Activated CD8-positive, alpha-beta memory T cell treated with anti-CD3 and anti-CD28 coated beads, Interleukin-2, amount 50 U/mL, for 1 hour (primary cell): Measurements from ENCODE around the gene ZNF248.
"Not testable (repeated sequence)": the region's sequence is repeated elsewhere in the genome, so short reads cannot be mapped to it uniquely, and the experiment has no call there.

Experiments
- DNase-seq: peaks from one replicate; pipeline ENCODE4 v3.0.0-alpha.2; 2020; ENCODE audit errors: extremely low read depth

The ZNF248 gene

GRCh38 chr10:37857287-37858211 is at the start of gene ZNF248:
TSS of gene ZNF248 (minus strand) at chr10:37857610. CDS start at chr10:37856310, 1,300 bp downstream.
- peak; percentile 89 for DNase-seq

GRCh38 chr10:37906382-37906781 is 49.0 kb upstream of the ZNF248 start:
- no peak for DNase-seq

GRCh38 chr10:37896436-37896835 is 39.0 kb upstream of the ZNF248 start:
- no peak for DNase-seq

GRCh38 chr10:37895674-37896073 is 38.3 kb upstream of the ZNF248 start:
- no peak for DNase-seq

GRCh38 chr10:37885850-37886249 is 28.4 kb upstream of the ZNF248 start:
- no peak for DNase-seq

GRCh38 chr10:37872955-37873354 is 15.5 kb upstream of the ZNF248 start:
- DNase-seq: no peak

- DNase-seq: no peak
These were observed 14.9 kb upstream of the ZNF248 start for GRCh38 chr10:37872283-37872682.

- DNase-seq: no peak
These were observed 14.3 kb upstream of the ZNF248 start for GRCh38 chr10:37871568-37872251.

- no peak for DNase-seq
These were observed 13.7 kb upstream of the ZNF248 start for GRCh38 chr10:37871143-37871542.

GRCh38 chr10:37868796-37869195 is 11.4 kb upstream of the ZNF248 start:
- no peak for DNase-seq

- no peak for DNase-seq
These were observed 8.8 kb upstream of the ZNF248 start for GRCh38 chr10:37865957-37866803.

GRCh38 chr10:37865264-37865663 is 7.9 kb upstream of the ZNF248 start:
- DNase-seq: no peak

- DNase-seq: no peak
These were observed 3.2 kb upstream of the ZNF248 start for GRCh38 chr10:37860494-37861190.

GRCh38 chr10:37859270-37859669 is 1.9 kb upstream of the ZNF248 start:
- not testable (repeated sequence) for DNase-seq

GRCh38 chr10:37856881-37857286 is 526 bp downstream of the ZNF248 start:
- no peak for DNase-seq

GRCh38 chr10:37855636-37856035 is 1.8 kb downstream of the ZNF248 start:
- no peak for DNase-seq

- no peak for DNase-seq
These were observed 2.8 kb downstream of the ZNF248 start for GRCh38 chr10:37854626-37855025.

- no peak for DNase-seq
These were observed 12.8 kb downstream of the ZNF248 start for GRCh38 chr10:37844644-37845043.

- no peak for DNase-seq
These were observed 18.2 kb downstream of the ZNF248 start for GRCh38 chr10:37839243-37839642.

- no peak for DNase-seq
These were observed 25.7 kb downstream of the ZNF248 start for GRCh38 chr10:37831495-37832333.
